Upper lobe of right lung (tissue), 1 donor: ENCODE results near the gene C3orf70. TPM values are rescaled to one million over a fixed set of nuclear protein-coding genes. Genes with fewer than 3 reads are reported as not detected.

ENCODE experiments used
- ATAC-seq: fragments of 200-7000 bp; cut with Tn5 transposase; one replicate; pipeline ENCODE4 v1.9.1; 2020; ENCODE audit warnings: mild to moderate bottlenecking, moderate library complexity
- DNase-seq: peaks from one replicate; pipeline ENCODE4 v3.0.0-alpha.2; 2020
- H3K27ac ChIP-seq: fragments of 200-600 bp; one replicate; pipeline ENCODE4 v1.8.0; 2022
- H3K27me3 ChIP-seq: fragments of 200-600 bp; one replicate; pipeline ENCODE4 v1.8.0; 2022; ENCODE audit warnings: mild to moderate bottlenecking
- H3K36me3 ChIP-seq: fragments of 200-600 bp; one replicate; pipeline ENCODE4 v1.8.0; 2022
- H3K4me1 ChIP-seq: fragments of 200-600 bp; one replicate; pipeline ENCODE4 v1.8.0; 2022
- H3K4me3 ChIP-seq: fragments of 200-600 bp; one replicate; pipeline ENCODE4 v1.8.0; 2022; ENCODE audit warnings: mild to moderate bottlenecking
- H3K9me3 ChIP-seq: fragments of 200-600 bp; one replicate; pipeline ENCODE4 v1.8.0; 2022
- CTCF ChIP-seq: fragments of 200-600 bp; IDR thresholded peaks from one replicate; pipeline ENCODE4 v1.8.0; 2022; ENCODE audit warnings: antibody characterized with exemption
- intact Hi-C: fragments of 100-400 bp; cut with DNase I; formaldehyde crosslinking; loops from one replicate; pipeline ENCODE4 v1.11.0; 2022
- total RNA-seq: library from RNA; stranded (reverse); fragmentation: NEBNext Ultra II Directional; extraction: Animal tissue kit (Norgen Biotek cat#: 25700); gene quantifications from one replicate; pipeline ENCODE4 v1.2.1, GENCODE V29; 2021
- donor health status: DM: no; HTN: yes; CAD: no; lungs with severe emphysema.

Gene C3orf70
- total RNA-seq, 1 donor from 2014 or later: 4.1 TPM

DNA sequence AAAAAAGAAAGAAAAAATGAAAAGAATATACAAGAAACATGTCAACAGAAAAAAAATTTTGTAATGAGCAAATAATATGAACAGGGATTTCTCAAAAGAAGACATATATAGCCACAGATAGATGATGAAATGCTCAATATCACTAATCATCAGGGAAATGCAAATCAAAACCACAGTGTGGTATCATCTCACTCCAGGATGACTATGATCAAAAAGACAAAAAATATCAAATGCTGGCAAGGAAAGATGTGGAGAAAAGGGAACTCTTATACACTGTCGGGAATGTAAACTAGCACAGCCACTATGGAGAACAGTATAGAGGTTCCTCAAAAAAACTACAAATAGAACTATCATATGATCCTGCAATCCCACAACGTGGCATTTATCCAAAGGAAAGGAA is 94.1 kb downstream of the C3orf70 start:
- intact Hi-C loops: no loop called here
- DNase-seq: no peak

DNA sequence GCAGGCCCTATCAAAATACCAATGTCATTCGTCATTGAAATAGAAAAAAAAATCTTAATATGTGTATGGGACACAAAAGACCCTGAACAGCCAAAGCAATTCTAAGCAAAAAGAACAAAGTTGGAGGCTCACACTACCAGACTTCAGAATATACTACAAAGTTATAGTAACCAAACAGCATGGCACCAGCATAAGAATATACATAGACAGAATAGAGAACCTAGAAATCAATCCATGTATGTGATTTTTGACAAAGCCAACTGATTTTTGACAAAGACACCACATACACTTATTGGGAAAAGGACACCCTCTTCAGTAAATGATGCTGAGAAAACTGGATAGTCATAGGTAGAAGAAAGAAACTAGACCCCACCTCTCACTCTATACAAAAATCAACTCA is 95.0 kb downstream of the C3orf70 start:
- Histone ChIP-seq H3K4me3 (no peak overlapping the region), H3K27ac (no peak overlapping the region), H3K9me3 (peaks cover 6% of the 10 kb centered on the region), H3K36me3 (peaks cover 6% of the 10 kb centered on the region), H3K27me3 (no peaks in the 10 kb centered on the region), H3K4me1 (no peaks in the 10 kb centered on the region)
- ATAC-seq (no peak), DNase-seq (no peak)
- TF ChIP-seq CTCF: no peak
- intact Hi-C loops: no loop called here

More for the DNA sequence above, 94.1 kb downstream of the C3orf70 start:
- no peak for ATAC-seq
- Histone ChIP-seq H3K36me3 (no peaks in the 10 kb centered on the region), H3K4me1 (no peaks in the 10 kb centered on the region), H3K9me3 (peaks cover 6% of the 10 kb centered on the region), H3K27ac (no peak overlapping the region), H3K4me3 (no peak overlapping the region), H3K27me3 (no peaks in the 10 kb centered on the region)
- TF ChIP-seq CTCF: no peak

DNA sequence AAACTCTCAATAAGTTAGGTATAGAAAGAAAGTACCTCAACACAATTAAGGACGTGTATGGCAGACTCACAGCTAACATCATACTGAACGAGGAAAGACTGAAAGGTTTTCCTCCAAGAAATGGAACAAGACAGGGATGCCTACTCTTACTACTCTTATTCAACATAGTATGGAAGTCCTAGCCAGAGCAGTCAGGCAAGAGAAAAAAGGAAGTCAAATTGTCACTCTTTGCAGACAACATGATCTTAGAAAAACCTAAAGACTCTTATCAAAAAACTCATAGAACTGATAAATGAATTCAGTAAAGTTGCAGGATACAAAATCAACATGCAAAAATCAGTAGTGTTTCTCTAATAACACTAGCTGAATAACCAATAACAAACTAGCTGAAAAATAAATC is 96.0 kb downstream of the C3orf70 start:
- ATAC-seq (no peak), DNase-seq (no peak)
- Histone ChIP-seq H3K9me3 (peaks cover 6% of the 10 kb centered on the region), H3K4me3 (no peak overlapping the region), H3K36me3 (peaks cover 15% of the 10 kb centered on the region), H3K4me1 (no peaks in the 10 kb centered on the region), H3K27ac (no peak overlapping the region), H3K27me3 (no peaks in the 10 kb centered on the region)
- intact Hi-C loops: no loop called here
- no peak for TF ChIP-seq CTCF

GRCh38 chr3:185052631-185053030 is 100.2 kb downstream of the C3orf70 start:
- H3K36me3 ChIP-seq: peaks cover 47% of the 10 kb centered on the region
- no peak overlapping the region for H3K27ac ChIP-seq
- ATAC-seq: no peak
- no peaks in the 10 kb centered on the region for H3K27me3 ChIP-seq
- TF ChIP-seq CTCF: no peak
- H3K9me3 ChIP-seq: peaks cover 6% of the 10 kb centered on the region
- intact Hi-C loops: no loop called here
- H3K4me3 ChIP-seq: no peak overlapping the region
- no peaks in the 10 kb centered on the region for H3K4me1 ChIP-seq
- no peak for DNase-seq

- Histone ChIP-seq H3K36me3 (peaks cover 47% of the 10 kb centered on the region), H3K4me3 (no peak overlapping the region), H3K27me3 (no peaks in the 10 kb centered on the region), H3K27ac (no peak overlapping the region), H3K4me1 (no peaks in the 10 kb centered on the region), H3K9me3 (peaks cover 6% of the 10 kb centered on the region)
- DNase-seq (no peak), ATAC-seq (no peak)
- intact Hi-C loops: no loop called here
- no peak for TF ChIP-seq CTCF
Measured at GRCh38 chr3:185051801-185052200, 101.1 kb downstream of the C3orf70 start.

DNA sequence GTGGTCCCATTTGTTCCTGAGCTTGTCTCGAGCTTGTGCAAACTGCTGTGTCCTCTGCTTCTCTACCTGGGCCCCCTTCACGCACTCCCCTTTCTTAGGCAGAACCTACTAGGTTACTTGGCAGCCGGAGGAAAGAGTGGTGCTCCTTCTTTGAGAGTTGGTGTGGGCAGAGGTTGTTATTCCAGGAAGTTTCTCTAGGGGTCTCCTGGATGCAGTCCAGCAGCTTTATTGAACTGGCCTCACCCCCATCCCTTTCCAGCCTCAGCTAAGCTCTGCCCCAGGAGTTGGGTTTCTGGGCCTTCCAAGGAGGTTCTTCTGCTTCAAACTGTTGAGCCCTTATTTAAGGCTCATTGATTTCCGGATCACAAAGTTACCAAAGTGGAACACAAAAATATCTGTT is 103.2 kb downstream of the C3orf70 start:
- Histone ChIP-seq H3K27ac (no peak overlapping the region), H3K27me3 (no peaks in the 10 kb centered on the region), H3K4me3 (no peak overlapping the region), H3K9me3 (no peaks in the 10 kb centered on the region), H3K4me1 (no peaks in the 10 kb centered on the region), H3K36me3 (peaks cover 47% of the 10 kb centered on the region)
- no peak for ATAC-seq
- intact Hi-C loops: no loop called here
- DNase-seq: no peak
- no peak for TF ChIP-seq CTCF
